GM13977 (cell line): ENCODE results near the gene GP2.

Experiments used
- DNase-seq: peaks from one replicate; pipeline ENCODE4 v3.0.0; 2012; ENCODE audit warnings: low spot score
- CTCF ChIP-seq: IDR thresholded peaks from 2 replicates; pipeline ENCODE4 v1.5.1; 2012; ENCODE audit warnings: mild to moderate bottlenecking, control low read depth; ENCODE audit not compliant: insufficient read depth; ENCODE audit errors: extremely low read depth, missing control alignments
- in situ Hi-C: fragments of 300-500 bp; cut with MboI; formaldehyde crosslinking; loops from one replicate; pipeline ENCODE4 v1.12.0; 2022; ENCODE audit warnings: low sequenced_read_pairs, low pct_unique_long_range_greater_than_20kb, mixed read lengths, inconsistent platforms; ENCODE audit not compliant: unreplicated experiment

GP2 gene

GRCh38 chr16:20285993-20286499 lies 41.3 kb downstream of the GP2 start:
- DNase-seq, result no peak
- in situ Hi-C loops, result no loop called here
- TF ChIP-seq CTCF, result no peak

- DNase-seq, result no peak
- in situ Hi-C loops, result no loop called here
- TF ChIP-seq CTCF, result no peak
These were observed 47.1 kb downstream of the GP2 start for GRCh38 chr16:20280259-20280658.

- no peak for TF ChIP-seq CTCF
- DNase-seq, result no peak
- in situ Hi-C loops, result no loop called here
These were observed 55.4 kb downstream of the GP2 start for GRCh38 chr16:20271893-20272292.

GRCh38 chr16:20268409-20268808 lies 58.9 kb downstream of the GP2 start:
- no peak for DNase-seq
- no peak for TF ChIP-seq CTCF
- in situ Hi-C loops, result no loop called here

- no peak for TF ChIP-seq CTCF
- DNase-seq, result no peak
- in situ Hi-C loops, result no loop called here
These were observed 62.3 kb downstream of the GP2 start for GRCh38 chr16:20265019-20265418.

- in situ Hi-C loops, result no loop called here
- no peak for DNase-seq
- TF ChIP-seq CTCF, result no peak
These were observed 64.0 kb downstream of the GP2 start for GRCh38 chr16:20263138-20263855.
